HFF-Myc (cell line): ENCODE measurements around the gene SIRT1.

ENCODE experiments used
- DNase-seq: peaks from one replicate; pipeline ENCODE4 v3.0.0-alpha.2; 2011; ENCODE audit warnings: low read depth; ENCODE audit errors: extremely low read depth
- H3K4me3 ChIP-seq: replicated peaks from 2 replicates; pipeline ENCODE4 v1.5.1; 2011; ENCODE audit warnings: low read depth, mild to moderate bottlenecking, control low read depth, low read length
- CTCF ChIP-seq: IDR thresholded peaks from 2 replicates; pipeline ENCODE4 v1.5.1; 2012; ENCODE audit warnings: mild to moderate bottlenecking, low read depth, low read length, control low read depth; ENCODE audit errors: missing control alignments

The SIRT1 gene

GRCh38 chr10:67926951-67927350 lies 42.5 kb downstream of the SIRT1 start:
- no peak overlapping the region for H3K4me3 ChIP-seq
- no peak for TF ChIP-seq CTCF
- DNase-seq = no peak

GRCh38 chr10:67933199-67933598 lies 48.7 kb downstream of the SIRT1 start:
- no peak for DNase-seq
- no peak overlapping the region for H3K4me3 ChIP-seq
- TF ChIP-seq CTCF = no peak

GRCh38 chr10:67934336-67934735 lies 49.9 kb downstream of the SIRT1 start:
- no peak overlapping the region for H3K4me3 ChIP-seq
- TF ChIP-seq CTCF = no peak
- DNase-seq = no peak

- no peak for DNase-seq
- H3K4me3 ChIP-seq = no peak overlapping the region
- TF ChIP-seq CTCF = no peak
Observed at GRCh38 chr10:67935223-67935622, 50.8 kb downstream of the SIRT1 start.

GRCh38 chr10:67936416-67936815 lies 52.0 kb downstream of the SIRT1 start:
- TF ChIP-seq CTCF = no peak
- H3K4me3 ChIP-seq = no peak overlapping the region
- DNase-seq = no peak

GRCh38 chr10:67943917-67944316 lies 59.5 kb downstream of the SIRT1 start:
- no peak for DNase-seq
- no peak for TF ChIP-seq CTCF
- no peak overlapping the region for H3K4me3 ChIP-seq

- TF ChIP-seq CTCF = no peak
- no peak overlapping the region for H3K4me3 ChIP-seq
- no peak for DNase-seq
Observed at GRCh38 chr10:67955614-67956013, 71.2 kb downstream of the SIRT1 start.
